ENCODE measurements around the gene BRD8. TPM values are rescaled to one million over a fixed set of nuclear protein-coding genes. Genes with fewer than 3 reads are reported as not detected.

The BRD8 gene
- total and polyA plus RNA-seq, 9 of the 15 experiments (the other 6 are each of a cell fraction or from before 2014, with no cell fraction given): 54.6 to 163 (median 87.0) TPM

DNA sequence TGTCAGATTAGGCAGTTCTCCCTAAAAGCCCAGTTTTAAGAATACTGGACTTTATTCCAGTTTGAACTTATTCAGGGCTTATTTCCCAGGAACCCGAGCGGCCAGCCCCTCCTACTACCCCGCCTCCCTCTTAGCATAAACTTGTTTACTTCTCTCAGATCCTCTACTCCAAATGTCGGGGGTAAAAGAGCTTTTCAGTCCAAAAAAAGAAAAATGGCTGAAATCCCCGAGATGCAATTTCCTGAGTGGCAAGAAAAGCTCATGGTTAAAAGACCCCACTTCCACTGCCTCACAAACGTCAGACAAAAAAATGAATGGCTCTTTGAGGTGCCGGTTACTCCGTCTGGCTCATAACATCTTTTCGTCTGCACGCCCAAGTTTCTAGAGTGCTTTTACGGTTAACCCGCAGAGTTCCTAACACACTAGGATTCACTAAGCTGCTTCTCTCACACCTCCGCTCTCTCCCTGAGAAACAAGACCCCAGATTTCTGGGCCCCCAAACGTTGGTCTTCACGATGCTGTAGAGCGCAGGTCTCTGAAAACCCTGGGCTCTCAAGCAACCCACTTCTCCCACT is 402 bp downstream of the BRD8 start (continued):
- TF ChIP-seq, protein P1, sequence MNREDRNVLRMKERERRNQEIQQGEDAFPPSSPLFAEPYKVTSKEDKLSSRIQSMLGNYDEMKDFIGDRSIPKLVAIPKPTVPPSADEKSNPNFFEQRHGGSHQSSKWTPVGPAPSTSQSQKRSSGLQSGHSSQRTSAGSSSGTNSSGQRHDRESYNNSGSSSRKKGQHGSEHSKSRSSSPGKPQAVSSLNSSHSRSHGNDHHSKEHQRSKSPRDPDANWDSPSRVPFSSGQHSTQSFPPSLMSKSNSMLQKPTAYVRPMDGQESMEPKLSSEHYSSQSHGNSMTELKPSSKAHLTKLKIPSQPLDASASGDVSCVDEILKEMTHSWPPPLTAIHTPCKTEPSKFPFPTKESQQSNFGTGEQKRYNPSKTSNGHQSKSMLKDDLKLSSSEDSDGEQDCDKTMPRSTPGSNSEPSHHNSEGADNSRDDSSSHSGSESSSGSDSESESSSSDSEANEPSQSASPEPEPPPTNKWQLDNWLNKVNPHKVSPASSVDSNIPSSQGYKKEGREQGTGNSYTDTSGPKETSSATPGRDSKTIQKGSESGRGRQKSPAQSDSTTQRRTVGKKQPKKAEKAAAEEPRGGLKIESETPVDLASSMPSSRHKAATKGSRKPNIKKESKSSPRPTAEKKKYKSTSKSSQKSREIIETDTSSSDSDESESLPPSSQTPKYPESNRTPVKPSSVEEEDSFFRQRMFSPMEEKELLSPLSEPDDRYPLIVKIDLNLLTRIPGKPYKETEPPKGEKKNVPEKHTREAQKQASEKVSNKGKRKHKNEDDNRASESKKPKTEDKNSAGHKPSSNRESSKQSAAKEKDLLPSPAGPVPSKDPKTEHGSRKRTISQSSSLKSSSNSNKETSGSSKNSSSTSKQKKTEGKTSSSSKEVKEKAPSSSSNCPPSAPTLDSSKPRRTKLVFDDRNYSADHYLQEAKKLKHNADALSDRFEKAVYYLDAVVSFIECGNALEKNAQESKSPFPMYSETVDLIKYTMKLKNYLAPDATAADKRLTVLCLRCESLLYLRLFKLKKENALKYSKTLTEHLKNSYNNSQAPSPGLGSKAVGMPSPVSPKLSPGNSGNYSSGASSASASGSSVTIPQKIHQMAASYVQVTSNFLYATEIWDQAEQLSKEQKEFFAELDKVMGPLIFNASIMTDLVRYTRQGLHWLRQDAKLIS (CRISPR knock-in tag; IDR thresholded peaks at IDR 0.05): peak; percentile 84
- TF ChIP-seq CHD1 (IDR thresholded peaks at IDR 0.05; ENCODE audit: low read length) (peak; percentile 89), KAT7 (CRISPR knock-in tag; IDR thresholded peaks at IDR 0.05; ENCODE audit: borderline replicate concordance) (peak; percentile 79; the same call in 1 of the 2 replicates), LCOR (CRISPR knock-in tag; IDR thresholded peaks at IDR 0.05) (0 out of 2 replicates have a peak, but pooled peaks have one; percentile 67), FOXK2 (conservative IDR thresholded peaks at IDR 0.05 in 1 of 2, IDR thresholded peaks at IDR 0.05 in 1 of 2; ENCODE audit: low read depth in 2 of 2) (peak; percentile 87 to 94), ZNF263 (CRISPR knock-in tag; IDR thresholded peaks at IDR 0.05; ENCODE audit: borderline replicate concordance) (0 out of 2 replicates have a peak, but pooled peaks have one; percentile 8)
- TF ChIP-seq, protein P2, sequence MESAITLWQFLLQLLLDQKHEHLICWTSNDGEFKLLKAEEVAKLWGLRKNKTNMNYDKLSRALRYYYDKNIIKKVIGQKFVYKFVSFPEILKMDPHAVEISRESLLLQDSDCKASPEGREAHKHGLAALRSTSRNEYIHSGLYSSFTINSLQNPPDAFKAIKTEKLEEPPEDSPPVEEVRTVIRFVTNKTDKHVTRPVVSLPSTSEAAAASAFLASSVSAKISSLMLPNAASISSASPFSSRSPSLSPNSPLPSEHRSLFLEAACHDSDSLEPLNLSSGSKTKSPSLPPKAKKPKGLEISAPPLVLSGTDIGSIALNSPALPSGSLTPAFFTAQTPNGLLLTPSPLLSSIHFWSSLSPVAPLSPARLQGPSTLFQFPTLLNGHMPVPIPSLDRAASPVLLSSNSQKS (CRISPR knock-in tag; IDR thresholded peaks at IDR 0.05): no peak

Measured in K562 (cell line).